A549 (cell line): ENCODE measurements around the gene ZNF736.
"Not testable (repeated sequence)": the region's sequence is repeated elsewhere in the genome, so short reads cannot be mapped to it uniquely, and the experiment has no call there.

ENCODE experiments used
- EP300 ChIP-seq, 2 experiments: fragments of >200 bp; sonication (Bioruptor Twin); formaldehyde crosslinking; IDR thresholded peaks; 2 replicates in 1 of 2; 3 replicates in 1 of 2; pipeline ENCODE4 v1.6.1; 2016 to 2017
- ESRRA ChIP-seq: fragments of 150-350 bp; IDR thresholded peaks from 2 replicates; pipeline ENCODE4 v1.6.1; 2014; ENCODE audit warnings: mild to moderate bottlenecking, low read length, borderline replicate concordance
- KDM1A ChIP-seq: fragments of 200-600 bp; sonication (generic); IDR thresholded peaks from 2 replicates; pipeline ENCODE4 v1.6.1; 2016; ENCODE audit warnings: low read depth, mild to moderate bottlenecking
- POLR2A ChIP-seq: IDR thresholded peaks from 2 replicates; pipeline ENCODE4 v1.6.1; 2012; ENCODE audit warnings: mild to moderate bottlenecking, low read length
- TF ChIP-seq, protein P1 (sequence below): fragments of >200 bp; sonication (Bioruptor Twin); formaldehyde crosslinking; IDR thresholded peaks from 3 replicates; pipeline ENCODE4 v1.5.1; 2016

DNA sequence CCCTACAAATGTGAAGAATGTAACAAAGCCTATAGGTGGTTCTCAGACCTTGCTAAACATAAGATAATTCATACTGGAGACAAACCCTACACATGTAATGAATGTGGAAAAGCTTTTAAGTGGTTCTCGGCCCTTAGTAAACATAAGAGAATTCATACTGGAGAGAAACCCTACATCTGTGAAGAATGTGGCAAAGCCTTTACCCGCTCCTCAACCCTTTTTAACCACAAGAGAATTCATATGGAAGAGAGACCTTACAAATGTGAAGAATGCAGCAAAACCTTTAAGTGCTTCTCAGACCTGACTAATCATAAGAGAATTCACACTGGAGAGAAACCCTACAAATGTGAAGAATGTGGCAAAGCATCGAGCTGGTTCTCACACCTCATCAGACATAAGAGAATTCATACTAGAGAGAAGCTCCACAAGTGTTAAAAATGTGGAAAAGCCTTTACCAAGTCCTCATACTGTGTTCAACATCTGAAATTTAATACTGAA lies 35.0 kb downstream of the ZNF736 start:
- not testable (repeated sequence) for TF ChIP-seq EP300 (IDR thresholded peaks at IDR 0.05); POLR2A; KDM1A; ESRRA
- TF ChIP-seq, protein P1, sequence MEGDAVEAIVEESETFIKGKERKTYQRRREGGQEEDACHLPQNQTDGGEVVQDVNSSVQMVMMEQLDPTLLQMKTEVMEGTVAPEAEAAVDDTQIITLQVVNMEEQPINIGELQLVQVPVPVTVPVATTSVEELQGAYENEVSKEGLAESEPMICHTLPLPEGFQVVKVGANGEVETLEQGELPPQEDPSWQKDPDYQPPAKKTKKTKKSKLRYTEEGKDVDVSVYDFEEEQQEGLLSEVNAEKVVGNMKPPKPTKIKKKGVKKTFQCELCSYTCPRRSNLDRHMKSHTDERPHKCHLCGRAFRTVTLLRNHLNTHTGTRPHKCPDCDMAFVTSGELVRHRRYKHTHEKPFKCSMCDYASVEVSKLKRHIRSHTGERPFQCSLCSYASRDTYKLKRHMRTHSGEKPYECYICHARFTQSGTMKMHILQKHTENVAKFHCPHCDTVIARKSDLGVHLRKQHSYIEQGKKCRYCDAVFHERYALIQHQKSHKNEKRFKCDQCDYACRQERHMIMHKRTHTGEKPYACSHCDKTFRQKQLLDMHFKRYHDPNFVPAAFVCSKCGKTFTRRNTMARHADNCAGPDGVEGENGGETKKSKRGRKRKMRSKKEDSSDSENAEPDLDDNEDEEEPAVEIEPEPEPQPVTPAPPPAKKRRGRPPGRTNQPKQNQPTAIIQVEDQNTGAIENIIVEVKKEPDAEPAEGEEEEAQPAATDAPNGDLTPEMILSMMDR = not testable (repeated sequence)
